ENCODE measurements around the gene SH3BP5L. TPM values are rescaled to one million over a fixed set of nuclear protein-coding genes. Genes with fewer than 3 reads are reported as not detected.

The SH3BP5L gene
- total and polyA plus RNA-seq, 10 of the 15 experiments (the other 5 are each of a cell fraction or from before 2014, with no cell fraction given), result 1.1 to 22.8 (median 10.9) TPM

GRCh38 chr1:248862998-248863881 lies 37.5 kb upstream of the SH3BP5L start:
- 30% methylated on average over 37 of the region's 46 CpGs for WGBS (ENCODE audit: insufficient coverage, insufficient replicate concordance, low lambda C conversion rate, missing lambda C conversion rate)
- Histone ChIP-seq H3K4me1 (ENCODE audit: control insufficient read depth, insufficient read depth, low read length) (peaks cover 11% of the 10 kb centered on the region), H3K4me2 (ENCODE audit: control insufficient read depth, insufficient read depth) (peak overlapping the region; percentile 98), H3K4me3 (peak overlapping the region; percentile 66), H3K36me3 (ENCODE audit: control insufficient read depth in 2 of 2, insufficient read depth in 2 of 2, low read length in 1 of 2) (no peaks in the 10 kb centered on the region), H3K27me3 (replicated peaks in 1 of 2; ENCODE audit: control insufficient read depth in 2 of 2, insufficient read depth in 2 of 2, low read length in 1 of 2) (no peaks in the 10 kb centered on the region), H3K79me2 (ENCODE audit: control insufficient read depth, insufficient read depth, low read length) (peaks cover 2% of the 10 kb centered on the region), H3K9ac (ENCODE audit: control insufficient read depth, insufficient read depth, low read length) (peak overlapping the region; percentile 65), H3K27ac (ENCODE audit: control insufficient read depth, insufficient read depth) (no peak overlapping the region), H4K20me1 (ENCODE audit: control insufficient read depth, insufficient read depth) (no peaks in the 10 kb centered on the region), H2AFZ (ENCODE audit: control insufficient read depth, low read depth, low read length) (peak overlapping the region; percentile 98), H3K9me3 (replicated peaks; ENCODE audit: control insufficient read depth, insufficient read depth, low read length) (no peaks in the 10 kb centered on the region)
- BruUV-seq (replicated peaks), result no TSS peak
- ChIA-PET CTCF (interaction anchor here (0.6 to 6.9 kb wide), 5 partner anchors 20 to 166 kb away, joined by 3 to 52 read pairs (median 4); no protein-coding TSS in a partner anchor), POLR2A (interaction anchor here (1.4 to 2.5 kb wide), 4 partner anchors 10 to 26 kb away, joined by 4 to 8 read pairs (median 6); partner anchors contain the start of gene ZNF672), RAD21 (ENCODE audit: unreplicated experiment) (interaction anchor here (2.8 kb wide), 1 partner anchor 11 kb away, joined by 11 read pairs; no protein-coding TSS in a partner anchor), SMC1A (ENCODE audit: uncharacterized antibody, unreplicated experiment) (interaction anchor here (1.5 to 3.0 kb wide), 3 partner anchors 11 to 37 kb away, joined by 6 to 19 read pairs (median 6); partner anchors contain the start of gene SH3BP5L)
- FAIRE-seq (no peak), ATAC-seq (peak; percentile 74), DNase-seq (ENCODE audit: low read depth, low spot score) (no peak)
- intact Hi-C loops (cut with micrococcal nuclease; ENCODE audit: unreplicated experiment), result no loop called here
- in situ Hi-C loops (cut with MboI), result no loop called here
- TF ChIP-seq ZBED1 (IDR thresholded peaks at IDR 0.05; ENCODE audit: borderline replicate concordance), result no peak
- no peak for TF ChIP-seq NFIC (IDR thresholded peaks at IDR 0.05; ENCODE audit: low read depth, low read length)
- TF ChIP-seq POLR2AphosphoS5 (IDR thresholded peaks at IDR 0.05; ENCODE audit: low read length), result peak; percentile 51; the same call in 1 of the 2 replicates
- no peak for TF ChIP-seq PAX5 (IDR thresholded peaks at IDR 0.05; ENCODE audit: borderline replicate concordance, low read depth, low read length)
- TF ChIP-seq ZNF687 (IDR thresholded peaks at IDR 0.05), result peak; percentile 57
- TF ChIP-seq MEF2A (IDR thresholded peaks at IDR 0.05; ENCODE audit: insufficient read depth, low read depth, low read length), result no peak
- TF ChIP-seq SKIL (IDR thresholded peaks at IDR 0.05; ENCODE audit: low read depth, poor library complexity, severe bottlenecking), result no peak
- 0 out of 3 replicates have a peak, but pooled peaks have one; percentile 30 for TF ChIP-seq POU2F2 (IDR thresholded peaks at IDR 0.05; ENCODE audit: borderline replicate concordance, low read depth, low read length)
- TF ChIP-seq NFYB (IDR thresholded peaks at IDR 0.05; ENCODE audit: insufficient read depth, low read depth, low read length), result peak; percentile 35; the same call in 1 of the 2 replicates
- 0 out of 2 replicates have a peak, but pooled peaks have one; percentile 46 for TF ChIP-seq NBN (IDR thresholded peaks at IDR 0.05)
- no peak for TF ChIP-seq USF2 (IDR thresholded peaks at IDR 0.05; ENCODE audit: borderline replicate concordance, low read depth, low read length)
- TF ChIP-seq ZNF622 (IDR thresholded peaks at IDR 0.05), result no peak
- TF ChIP-seq TAF1 (IDR thresholded peaks at IDR 0.05; ENCODE audit: borderline replicate concordance, low read depth, low read length), result peak; percentile 56; the same call in 1 of the 2 replicates
- TF ChIP-seq FOS (IDR thresholded peaks at IDR 0.05; ENCODE audit: borderline replicate concordance, extremely low read depth, insufficient read length), result no peak
- 0 out of 2 replicates have a peak, but pooled peaks have one; percentile 31 for TF ChIP-seq DPF2 (IDR thresholded peaks at IDR 0.05)
- TF ChIP-seq ZNF24 (IDR thresholded peaks at IDR 0.05), result no peak
